DMS114 treated with DMSO at 0.1 percent for 48 hours (cell line): Measurements from ENCODE around the gene SRSF3.
A peak's percentile ranks its signal among the peaks of the same experiment; 100 is the strongest.
"Not testable (repeated sequence)": the region's sequence is repeated elsewhere in the genome, so short reads cannot be mapped to it uniquely, and the experiment has no call there.

Source experiments
- DNase-seq: peaks from one replicate; lab custom pipeline; 2025; ENCODE audit not compliant: unreplicated experiment; lab: John Stamatoyannopoulos, UW

SRSF3 gene

DNA sequence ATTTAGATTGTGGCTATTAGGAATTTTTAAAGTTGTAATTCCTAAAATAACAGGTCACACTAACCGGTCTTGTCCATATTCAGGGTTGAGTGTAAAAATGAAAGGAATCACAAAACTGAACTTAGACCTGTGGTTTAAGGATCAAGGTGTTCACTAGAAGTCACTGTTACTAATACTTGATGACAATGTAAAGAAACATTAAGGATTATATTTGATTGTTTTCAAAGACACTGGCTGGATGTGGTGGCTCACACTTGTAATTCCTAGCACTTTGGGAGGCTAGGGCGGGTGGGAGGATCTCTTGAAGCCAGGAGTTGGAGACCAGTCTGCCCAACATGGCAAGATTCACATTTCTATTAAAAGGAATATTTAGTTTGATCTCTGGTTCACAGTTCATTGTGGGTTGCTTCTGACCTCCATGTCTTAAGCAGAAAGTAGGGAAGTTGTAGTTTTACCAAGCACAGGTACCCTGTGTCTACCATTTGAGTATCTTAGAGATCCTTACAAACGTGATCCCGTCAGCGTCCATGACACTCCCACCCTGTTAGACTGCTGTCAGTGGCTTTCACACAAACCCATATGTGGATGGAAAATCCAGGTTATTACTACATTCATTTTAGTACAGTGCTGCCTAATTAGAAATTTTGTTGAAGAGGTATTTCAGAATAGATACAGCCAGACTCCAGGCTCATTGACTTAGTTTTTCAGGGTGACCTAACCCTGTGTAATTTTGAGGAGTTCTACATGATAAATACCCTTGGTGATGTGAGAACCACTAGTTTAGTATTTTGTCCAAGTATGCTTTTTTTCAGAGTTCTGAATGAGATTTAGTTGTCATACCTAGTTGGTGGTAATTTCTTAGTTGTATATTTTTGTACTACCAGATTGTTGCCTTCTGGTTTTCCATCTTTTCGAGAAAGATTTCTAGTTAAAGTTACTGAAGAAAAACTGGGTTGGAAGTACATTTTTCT, 10.2 kb downstream of the SRSF3 start:
- no peak for DNase-seq

DNA sequence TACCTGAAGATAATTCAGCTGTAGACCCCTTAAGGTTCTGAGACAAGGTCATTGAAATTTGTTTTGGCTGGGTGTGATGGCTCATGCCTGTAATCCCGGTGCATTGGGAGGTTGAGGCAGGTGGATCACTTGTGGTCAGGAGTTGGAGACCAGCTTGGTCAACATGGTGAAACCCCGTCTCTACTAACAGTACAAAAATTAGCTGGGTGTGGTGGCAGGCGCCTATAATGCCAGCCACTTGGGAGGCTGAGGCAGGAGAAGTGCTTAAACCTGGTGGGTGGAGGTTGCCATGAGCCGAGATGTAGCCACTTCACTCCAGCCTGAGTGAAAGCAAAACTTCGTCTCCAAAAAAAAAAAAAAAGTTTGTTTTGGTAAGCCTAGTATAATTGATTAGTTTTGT, 11.0 kb downstream of the SRSF3 start:
- DNase-seq: no peak

DNA sequence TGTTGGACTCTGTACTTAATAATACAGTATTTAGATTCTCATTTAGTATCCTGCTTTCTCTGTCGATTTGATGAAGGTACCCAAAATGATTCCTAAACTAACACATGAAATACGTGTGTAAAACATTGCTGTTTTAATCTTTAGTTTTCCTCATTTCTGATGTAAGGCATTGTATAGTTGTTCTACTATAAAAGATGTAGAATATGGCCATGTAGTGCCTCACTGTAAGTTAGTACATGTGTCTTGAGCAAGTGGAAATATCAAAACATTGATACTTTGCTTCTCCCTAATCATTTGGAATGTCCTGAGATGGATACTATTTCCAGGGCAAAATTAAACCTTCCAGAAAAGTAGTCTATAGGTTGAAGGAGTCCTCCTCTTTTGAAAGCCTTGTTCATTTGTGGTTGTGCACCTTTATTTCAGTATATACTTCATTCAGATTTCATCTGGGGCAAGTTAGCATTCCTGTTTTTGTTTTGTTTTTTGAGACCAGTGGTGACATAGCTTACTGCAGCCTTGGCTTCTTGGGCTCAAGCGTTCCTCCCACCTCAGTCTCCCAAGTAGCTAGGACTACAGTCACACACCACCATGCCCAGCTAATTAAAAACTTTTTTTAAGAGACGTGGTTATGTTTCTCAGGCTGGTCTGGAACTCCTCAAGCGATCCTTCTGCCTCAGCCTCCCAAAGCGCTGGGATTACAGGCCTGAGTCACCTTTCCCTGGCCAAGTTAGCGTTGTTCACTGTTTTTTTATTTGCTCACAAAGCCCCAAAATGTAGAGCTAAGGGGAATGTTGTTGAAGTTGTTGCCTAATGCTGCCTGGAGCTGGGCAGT, 11.6 kb downstream of the SRSF3 start:
- peak; percentile 48 for DNase-seq

DNA sequence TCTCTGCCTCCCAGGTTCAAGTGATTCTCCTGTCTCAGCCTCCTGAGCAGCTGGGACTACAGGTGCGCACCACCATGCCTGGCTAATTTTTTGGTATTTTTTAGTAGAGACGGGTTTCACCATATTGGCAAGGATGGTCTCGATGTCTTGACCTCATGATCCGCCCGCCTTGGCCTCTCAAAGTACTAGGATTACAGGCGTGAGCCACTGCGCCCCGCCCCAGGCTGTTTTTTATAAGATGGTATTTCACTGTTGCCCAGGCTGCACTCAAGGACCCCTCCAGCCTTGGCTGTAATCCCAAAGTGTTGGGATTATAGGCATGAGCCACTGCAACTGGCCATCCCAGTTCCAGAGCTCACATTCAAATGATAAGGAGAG, 13.1 kb downstream of the SRSF3 start:
- not testable (repeated sequence) for DNase-seq

DNA sequence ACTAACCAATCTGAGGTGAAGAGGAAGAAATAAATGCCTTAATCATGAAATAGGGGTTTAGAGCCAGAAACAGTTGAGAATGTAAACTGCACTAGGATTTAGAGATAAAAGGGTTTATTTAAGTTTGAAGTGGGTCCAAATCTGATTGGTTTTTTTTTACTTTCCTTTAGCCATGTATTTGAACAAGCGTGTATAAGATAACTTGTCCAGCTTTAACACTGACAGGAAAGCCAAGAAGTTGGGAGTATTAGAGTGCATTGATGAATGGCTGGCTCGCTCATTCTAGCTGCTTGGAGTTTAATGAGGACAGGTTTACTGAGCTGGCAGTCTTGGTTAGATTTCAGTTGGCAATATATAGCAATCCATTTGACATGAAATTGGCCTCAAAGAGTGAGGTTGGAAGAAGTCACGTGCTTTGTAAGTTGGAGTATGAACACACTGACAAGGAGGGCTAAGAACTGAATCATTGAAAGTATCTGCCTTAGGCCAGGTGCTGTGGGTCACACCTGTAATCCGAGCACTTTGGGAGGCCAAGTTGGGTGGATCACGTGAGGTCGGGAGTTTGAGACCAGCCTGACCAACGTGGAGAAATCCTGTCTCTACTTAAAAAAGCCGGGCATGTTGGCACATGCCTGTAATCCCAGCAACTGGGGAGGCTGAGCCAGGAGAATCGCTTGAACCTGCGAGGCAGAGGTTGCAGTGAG, 13.7 kb downstream of the SRSF3 start:
- no peak for DNase-seq

- DNase-seq: no peak
Observed at GRCh38 chr6:36608788-36609563, 14.8 kb downstream of the SRSF3 start.

GRCh38 chr6:36609582-36609981, 15.4 kb downstream of the SRSF3 start:
- no peak for DNase-seq

DNA sequence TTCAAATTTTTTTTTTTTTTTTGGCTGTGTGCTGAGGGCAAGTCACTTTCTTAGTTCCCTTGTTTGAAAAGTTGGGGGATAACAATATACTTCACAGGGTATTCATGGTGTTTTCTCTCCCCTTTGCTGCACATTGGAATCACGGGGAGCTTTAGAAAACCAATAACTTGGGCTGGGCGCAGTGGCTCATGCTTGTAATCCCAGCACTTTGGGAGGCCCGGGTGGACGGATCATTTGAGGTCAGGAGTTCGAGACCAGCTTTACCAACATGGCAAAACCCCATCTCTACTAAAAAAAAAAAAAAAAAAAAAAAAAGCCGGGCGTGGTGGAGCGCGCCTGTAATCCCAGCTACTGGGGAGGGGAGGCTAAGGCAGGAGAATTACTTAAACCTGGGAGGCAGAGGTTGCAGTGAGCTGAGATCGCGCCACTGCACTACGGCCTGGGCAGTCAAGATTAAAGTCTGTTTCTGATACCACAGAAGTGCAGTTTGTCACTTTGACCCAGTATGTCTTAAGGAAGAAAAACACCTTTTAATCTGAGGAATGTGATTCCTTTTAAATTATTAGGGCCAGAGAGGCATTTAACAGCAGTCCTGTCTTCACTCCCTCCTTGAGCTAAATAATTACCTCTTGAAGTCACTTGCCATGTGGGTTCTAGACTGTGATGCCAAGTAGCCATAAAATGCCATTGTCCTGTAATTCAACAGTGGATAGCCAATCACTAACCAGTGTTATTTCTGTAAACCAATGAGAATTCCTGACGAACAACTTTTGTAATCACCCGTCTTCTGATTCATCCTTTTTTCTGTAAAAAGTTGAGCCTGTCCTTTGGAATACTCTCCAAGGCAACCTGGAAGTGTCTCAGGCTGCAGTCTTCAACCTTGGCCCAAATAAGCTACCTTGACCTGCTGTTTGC, 16.1 kb downstream of the SRSF3 start:
- no peak for DNase-seq

DNA sequence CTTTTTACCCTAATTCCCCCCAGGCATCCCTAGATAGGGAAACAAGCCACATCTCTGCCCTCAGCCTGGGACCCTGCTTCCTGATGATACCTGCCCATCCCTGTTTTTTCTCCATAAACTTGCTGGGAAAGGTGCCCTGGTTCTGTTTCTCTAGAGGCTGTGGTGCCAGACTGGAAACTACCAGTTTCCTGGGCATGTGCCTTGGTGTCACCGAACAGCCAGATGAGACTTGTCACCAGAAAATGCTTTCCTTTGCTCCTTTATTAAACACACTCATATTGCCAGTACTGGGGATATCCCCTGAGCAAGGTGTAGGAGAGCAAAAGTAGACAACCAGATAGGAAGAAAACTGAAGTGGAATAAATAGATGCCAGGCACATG, 16.8 kb downstream of the SRSF3 start:
- no peak for DNase-seq

DNA sequence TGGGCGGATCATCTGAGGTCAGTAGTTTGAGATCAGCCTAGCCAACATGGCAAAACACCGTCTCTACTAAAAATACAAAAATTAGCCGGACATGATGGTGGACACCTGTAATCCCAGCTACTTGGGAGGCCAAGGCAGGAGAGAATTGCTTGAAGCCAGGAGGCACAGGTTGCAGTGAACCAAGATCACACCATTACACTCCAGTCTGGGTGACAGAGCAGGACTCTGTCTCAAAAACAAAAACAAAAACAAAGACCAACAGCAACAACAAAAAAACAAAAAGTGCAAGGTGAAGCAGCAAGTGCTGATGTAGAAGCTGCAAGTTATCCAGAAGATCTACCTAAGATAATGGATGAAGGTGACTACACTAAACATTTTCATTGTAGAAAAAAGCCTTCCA, 17.5 kb downstream of the SRSF3 start:
- DNase-seq: not testable (repeated sequence)

DNA sequence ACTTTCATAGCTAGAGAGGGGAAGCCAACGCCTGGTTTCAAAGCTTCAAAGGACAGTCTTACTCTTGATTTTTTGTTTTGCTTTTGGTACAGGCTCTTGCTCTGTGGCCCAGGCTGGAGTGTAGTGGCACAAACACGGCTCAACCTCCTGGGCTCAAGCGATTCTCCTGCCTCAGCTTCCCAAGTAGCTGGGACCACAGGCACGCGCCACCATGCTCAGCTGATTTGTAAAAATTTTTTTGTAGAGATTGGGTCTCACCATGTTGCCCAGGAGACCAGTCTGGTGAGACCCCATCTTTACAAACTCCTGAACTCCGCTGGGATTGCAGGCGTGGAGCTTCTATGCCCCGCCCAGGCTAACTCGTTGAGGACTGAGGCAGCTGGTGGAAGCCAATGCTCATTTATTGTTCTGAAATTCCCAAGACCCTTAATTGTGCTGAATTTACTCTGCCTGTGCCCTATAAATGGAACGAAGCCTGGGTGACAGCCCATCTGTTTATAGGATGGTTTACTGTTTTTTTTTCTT, 18.0 kb downstream of the SRSF3 start:
- no peak for DNase-seq

- no peak for DNase-seq
Observed at GRCh38 chr6:36613200-36613995, 19.2 kb downstream of the SRSF3 start.

DNA sequence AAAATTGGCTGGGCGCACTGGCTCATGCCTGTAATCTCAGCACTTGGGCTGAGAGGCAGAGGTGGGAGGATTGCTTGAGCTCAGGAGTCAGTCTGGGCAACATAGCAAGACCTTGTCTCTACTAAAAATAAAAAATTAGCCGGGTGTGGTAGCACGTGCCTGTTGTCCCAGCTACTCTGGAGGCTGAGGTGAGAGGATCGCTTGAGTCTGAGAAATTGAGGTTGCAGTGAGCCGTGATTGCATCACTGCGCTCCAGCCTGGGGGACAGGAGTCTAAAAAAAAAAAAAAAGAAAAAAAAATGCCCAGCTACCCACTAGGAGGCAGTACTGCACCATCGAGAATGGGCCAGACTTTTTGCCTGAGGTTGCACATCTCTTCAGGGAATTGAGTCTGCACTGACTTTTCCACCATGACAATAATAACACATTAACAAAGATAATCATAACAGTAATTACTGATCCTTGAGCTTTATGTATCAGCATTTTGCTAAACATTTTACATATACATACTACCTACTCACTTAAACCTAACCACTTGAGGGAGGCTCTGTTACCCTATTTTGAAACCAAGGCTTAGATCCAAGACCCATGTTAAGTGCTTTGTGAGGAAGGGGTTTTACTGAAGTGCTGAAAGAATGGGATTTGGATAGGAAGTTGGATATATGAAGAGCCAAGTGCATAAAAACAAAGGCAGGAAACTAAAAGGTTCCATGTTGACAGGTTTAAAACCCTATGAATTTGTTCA, 21.0 kb downstream of the SRSF3 start:
- peak; percentile 49 for DNase-seq

GRCh38 chr6:36616893-36617521, 22.8 kb downstream of the SRSF3 start:
- no peak for DNase-seq

DNA sequence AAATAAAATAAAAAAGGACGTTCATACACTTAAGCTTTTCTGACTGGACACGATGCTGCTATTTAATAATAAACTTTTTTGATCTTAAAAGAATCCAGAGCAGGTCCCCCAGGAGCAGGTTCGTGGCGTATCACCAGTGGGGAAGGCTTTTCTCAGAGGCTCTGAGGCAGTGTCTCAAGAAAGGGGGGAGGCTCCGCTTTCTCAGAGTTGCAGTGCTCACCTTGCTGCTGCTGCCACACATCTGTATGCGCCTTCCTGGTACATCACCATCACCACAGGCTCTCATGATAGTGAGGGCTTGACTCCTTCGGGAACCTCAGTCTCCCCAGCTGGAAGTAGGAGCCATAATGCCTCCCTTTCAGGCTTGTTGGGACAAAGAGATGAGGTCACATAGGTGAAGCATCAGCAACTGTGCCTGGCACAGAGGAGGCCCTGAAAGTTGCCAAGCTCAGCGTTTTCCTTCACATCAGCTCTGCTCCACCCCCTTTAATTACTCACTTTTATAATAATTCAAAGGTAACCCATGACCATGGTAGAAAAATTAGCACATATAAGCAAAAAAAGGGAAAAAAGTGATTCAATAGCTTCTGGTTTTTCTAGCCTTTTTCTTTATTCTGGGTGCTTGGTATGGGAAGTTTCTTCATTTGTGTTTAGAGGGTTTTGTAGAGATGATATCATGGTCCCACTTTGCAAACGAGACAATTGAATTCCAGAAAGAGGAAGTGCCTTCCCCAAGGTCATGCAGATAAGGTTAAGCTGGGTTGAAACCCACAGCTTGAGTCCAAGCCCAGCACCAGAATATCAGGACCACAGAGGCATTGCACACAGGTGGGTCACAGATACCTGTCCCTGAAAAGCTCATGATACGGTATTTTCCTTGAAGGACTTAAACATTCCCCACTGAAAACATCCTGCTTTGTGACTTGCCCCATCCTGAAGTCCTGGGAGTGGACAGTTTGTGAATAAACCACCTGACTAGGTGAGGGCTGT, 24.5 kb downstream of the SRSF3 start:
- DNase-seq: no peak

GRCh38 chr6:36621371-36621855, 27.3 kb downstream of the SRSF3 start:
- no peak for DNase-seq
